Smooth muscle cell (in vitro differentiated cells): ENCODE measurements around the gene ARMC5. TPM values are rescaled to one million over a fixed set of nuclear protein-coding genes. Genes with fewer than 3 reads are reported as not detected.

Experiments
- DNase-seq: peaks from one replicate; lab custom pipeline; 2025; ENCODE audit not compliant: unreplicated experiment; lab: John Stamatoyannopoulos, UW
- H2AFZ ChIP-seq: fragments of 200-600 bp; sonication (generic); 2 replicates; pipeline ENCODE4 v1.6.0; 2016; ENCODE audit warnings: antibody characterized with exemption, low read depth, mild to moderate bottlenecking
- H3F3A ChIP-seq: fragments of 200-600 bp; sonication (generic); 2 replicates; pipeline ENCODE4 v1.6.0; 2017; ENCODE audit warnings: antibody characterized with exemption, low read depth
- H3K27ac ChIP-seq: fragments of 200-600 bp; sonication (generic); 2 replicates; pipeline ENCODE4 v1.5.1; 2016; ENCODE audit warnings: low read depth, mild to moderate bottlenecking
- H3K27me3 ChIP-seq: fragments of 200-600 bp; sonication (generic); 2 replicates; pipeline ENCODE4 v1.6.1; 2016; ENCODE audit warnings: low read depth, mild to moderate bottlenecking
- H3K36me3 ChIP-seq: fragments of 200-600 bp; sonication (generic); 2 replicates; pipeline ENCODE4 v1.5.1; 2016; ENCODE audit warnings: low read depth
- H3K4me1 ChIP-seq: fragments of 200-600 bp; sonication (generic); 2 replicates; pipeline ENCODE4 v1.5.1; 2016; ENCODE audit warnings: low read depth
- H3K4me2 ChIP-seq: fragments of 200-600 bp; sonication (generic); 2 replicates; pipeline ENCODE4 v1.6.0; 2016; ENCODE audit warnings: mild to moderate bottlenecking
- H3K4me3 ChIP-seq: fragments of 200-600 bp; sonication (generic); 2 replicates; pipeline ENCODE4 v1.5.1; 2016; ENCODE audit warnings: mild to moderate bottlenecking
- H3K79me2 ChIP-seq: fragments of 200-600 bp; sonication (generic); 2 replicates; pipeline ENCODE4 v1.6.0; 2016; ENCODE audit warnings: low read depth, mild to moderate bottlenecking
- H3K9ac ChIP-seq: fragments of 200-600 bp; sonication (generic); 2 replicates; pipeline ENCODE4 v1.6.0; 2016; ENCODE audit warnings: low read depth
- H3K9me3 ChIP-seq: fragments of 200-600 bp; sonication (generic); replicated peaks from 2 replicates; pipeline ENCODE4 v1.5.1; 2016; ENCODE audit warnings: low read depth
- H4K20me1 ChIP-seq: fragments of 200-600 bp; sonication (generic); 2 replicates; pipeline ENCODE4 v1.6.0; 2016; ENCODE audit warnings: low read depth
- WGBS: methylation state at CpG from one replicate; pipeline ENCODE4 v1.1.7; 2016; ENCODE audit warnings: low lambda C conversion rate; 5-methylcytosine and 5-hydroxymethylcytosine counted together
- polyA plus RNA-seq: library from polyadenylated mRNA; unstranded; fragments of >200 nt; fragmentation: Nextera tagmentation; extraction: Ambion mirVana; gene quantifications from 2 replicates; pipeline ENCODE4 v1.2.1, GENCODE V29; 2016
- total RNA-seq: library from RNA; depleted of rRNA; stranded (reverse); fragments of >200 nt; gene quantifications from 2 replicates; pipeline ENCODE4 v1.2.3, GENCODE V29; 2014
- TF ChIP-seq, protein P1 (sequence below): fragments of 200-600 bp; sonication (generic); IDR thresholded peaks from 2 replicates; pipeline ENCODE4 v1.5.1; 2017; ENCODE audit warnings: borderline replicate concordance, mild to moderate bottlenecking, antibody characterized with exemption; ENCODE audit not compliant: insufficient read depth, poor library complexity, severe bottlenecking

The ARMC5 gene
- total and polyA plus RNA-seq, 2 experiments from 2014 or later, result 7.0 to 19.6 TPM

DNA sequence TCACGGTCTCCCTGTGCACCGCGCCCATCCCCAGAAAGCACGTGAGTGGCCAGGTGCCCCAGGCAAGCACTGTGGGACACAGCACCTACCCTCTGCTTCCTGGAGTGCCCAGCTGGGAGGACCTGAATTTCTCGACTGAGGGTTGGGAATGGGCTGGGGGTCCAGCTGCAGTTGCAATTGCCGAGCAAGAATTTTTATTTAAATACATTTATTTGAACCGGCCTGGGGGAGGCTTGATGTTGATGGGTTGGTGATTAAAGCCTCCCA is 29.9 kb downstream of the ARMC5 start:
- no peak overlapping the region for H3K4me3 ChIP-seq
- H3K4me1 ChIP-seq, result peaks cover 8% of the 10 kb centered on the region
- no peak overlapping the region for H3K4me2 ChIP-seq
- DNase-seq, result no peak
- TF ChIP-seq, protein P1, sequence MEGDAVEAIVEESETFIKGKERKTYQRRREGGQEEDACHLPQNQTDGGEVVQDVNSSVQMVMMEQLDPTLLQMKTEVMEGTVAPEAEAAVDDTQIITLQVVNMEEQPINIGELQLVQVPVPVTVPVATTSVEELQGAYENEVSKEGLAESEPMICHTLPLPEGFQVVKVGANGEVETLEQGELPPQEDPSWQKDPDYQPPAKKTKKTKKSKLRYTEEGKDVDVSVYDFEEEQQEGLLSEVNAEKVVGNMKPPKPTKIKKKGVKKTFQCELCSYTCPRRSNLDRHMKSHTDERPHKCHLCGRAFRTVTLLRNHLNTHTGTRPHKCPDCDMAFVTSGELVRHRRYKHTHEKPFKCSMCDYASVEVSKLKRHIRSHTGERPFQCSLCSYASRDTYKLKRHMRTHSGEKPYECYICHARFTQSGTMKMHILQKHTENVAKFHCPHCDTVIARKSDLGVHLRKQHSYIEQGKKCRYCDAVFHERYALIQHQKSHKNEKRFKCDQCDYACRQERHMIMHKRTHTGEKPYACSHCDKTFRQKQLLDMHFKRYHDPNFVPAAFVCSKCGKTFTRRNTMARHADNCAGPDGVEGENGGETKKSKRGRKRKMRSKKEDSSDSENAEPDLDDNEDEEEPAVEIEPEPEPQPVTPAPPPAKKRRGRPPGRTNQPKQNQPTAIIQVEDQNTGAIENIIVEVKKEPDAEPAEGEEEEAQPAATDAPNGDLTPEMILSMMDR, result no peak
- H4K20me1 ChIP-seq, result peaks cover 6% of the 10 kb centered on the region
- no peaks in the 10 kb centered on the region for H3K9me3 ChIP-seq
- H3K79me2 ChIP-seq, result no peaks in the 10 kb centered on the region
- H2AFZ ChIP-seq, result no peak overlapping the region
- peaks cover 32% of the 10 kb centered on the region for H3K27me3 ChIP-seq
- WGBS, result 93% methylated on average over 7 of the region's 7 CpGs
- H3K27ac ChIP-seq, result no peak overlapping the region
- no peak overlapping the region for H3K9ac ChIP-seq
- no peaks in the 10 kb centered on the region for H3K36me3 ChIP-seq
- no peaks in the 10 kb centered on the region for H3F3A ChIP-seq

DNA sequence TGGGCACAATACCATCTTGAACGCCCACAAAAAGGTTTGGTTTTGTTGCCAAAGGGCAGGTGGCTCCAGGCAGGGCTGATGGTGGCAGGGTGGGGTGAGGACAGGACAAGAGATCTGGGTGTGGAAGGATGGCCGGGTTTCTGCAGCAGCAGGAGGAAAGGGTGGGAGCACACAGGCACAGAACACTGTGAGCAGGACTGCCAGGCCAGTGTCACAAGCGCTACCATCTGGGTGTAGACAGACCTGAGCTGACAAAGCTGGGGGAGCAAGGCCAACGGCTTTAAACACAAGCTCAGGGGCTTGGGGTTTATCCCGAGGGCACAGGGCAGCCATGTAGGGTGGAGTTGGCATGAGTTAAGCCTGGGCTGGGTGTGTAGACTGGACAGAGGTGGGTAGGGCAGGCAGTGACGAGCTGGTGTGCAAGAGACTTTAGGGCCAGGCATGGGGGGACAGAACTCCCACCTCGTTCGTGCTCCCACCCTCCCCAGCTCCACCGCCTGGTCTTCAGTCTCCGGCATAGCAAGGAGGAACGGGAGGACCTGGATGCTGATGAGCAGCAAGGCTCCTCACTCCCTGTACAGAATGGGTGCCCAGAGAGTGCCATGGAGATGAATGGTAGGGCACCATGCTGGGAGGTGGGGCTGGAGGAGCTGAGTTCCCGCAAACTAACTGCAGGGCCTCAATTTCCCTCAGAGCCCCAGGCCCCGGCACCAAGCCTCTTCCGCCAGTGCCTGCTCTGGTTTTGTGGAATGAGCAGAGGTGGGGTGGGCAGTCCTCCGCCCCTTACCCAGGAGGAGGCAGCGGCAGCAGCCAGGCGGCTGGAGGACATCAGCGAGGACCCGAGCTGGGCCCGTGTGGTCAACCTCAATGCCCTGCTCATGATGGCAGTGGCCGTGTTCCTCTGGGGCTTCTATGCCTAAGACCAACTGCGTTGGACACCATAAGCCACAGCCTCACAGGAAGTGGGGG is 30.6 kb downstream of the ARMC5 start:
- Histone ChIP-seq H3K27me3 (peaks cover 32% of the 10 kb centered on the region), H3K79me2 (no peaks in the 10 kb centered on the region), H3K4me2 (no peak overlapping the region), H3K27ac (no peak overlapping the region), H3K4me1 (peaks cover 8% of the 10 kb centered on the region), H3K9me3 (no peaks in the 10 kb centered on the region), H3K9ac (no peak overlapping the region), H3F3A (no peaks in the 10 kb centered on the region), H4K20me1 (peaks cover 6% of the 10 kb centered on the region), H2AFZ (no peak overlapping the region), H3K4me3 (no peak overlapping the region), H3K36me3 (no peaks in the 10 kb centered on the region)
- TF ChIP-seq, protein P1, result no peak
- 96% methylated on average over 21 of the region's 22 CpGs for WGBS
- no peak for DNase-seq

DNA sequence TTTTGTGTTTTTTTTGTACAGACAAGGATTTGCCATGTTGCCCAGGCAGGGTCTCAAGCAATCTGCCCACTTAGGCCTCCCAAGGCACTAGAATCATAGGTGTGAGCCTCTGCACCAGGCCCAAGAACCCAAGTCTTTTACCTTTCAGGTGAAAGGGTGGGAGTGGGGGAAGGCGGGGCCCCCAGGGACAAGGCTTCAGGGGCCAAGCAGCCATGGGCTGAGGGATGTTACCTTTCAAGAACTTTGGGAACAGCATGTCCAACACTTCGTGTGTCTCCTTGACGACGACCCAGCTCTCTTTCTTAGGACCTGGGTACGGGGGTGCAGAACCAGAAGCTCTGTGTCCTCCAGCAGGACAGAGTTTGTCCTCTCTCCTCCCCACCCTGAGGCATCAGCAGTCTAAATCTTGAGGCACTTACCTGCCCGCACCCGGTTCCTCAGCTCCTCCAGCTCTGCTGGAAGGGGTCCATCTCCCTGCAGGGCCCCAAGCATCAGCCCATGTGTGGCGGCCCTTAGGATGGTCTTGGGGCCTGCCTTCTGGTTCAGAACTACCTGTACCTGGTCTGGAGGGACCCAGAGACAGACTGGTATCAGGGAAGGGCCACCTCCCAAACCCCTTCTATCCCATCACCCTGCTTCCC is 32.6 kb downstream of the ARMC5 start:
- H3K27me3 ChIP-seq, result peaks cover 14% of the 10 kb centered on the region
- TF ChIP-seq, protein P1, result no peak
- H3K36me3 ChIP-seq, result no peaks in the 10 kb centered on the region
- no peak overlapping the region for H3K4me2 ChIP-seq
- no peaks in the 10 kb centered on the region for H3K9me3 ChIP-seq
- no peak overlapping the region for H2AFZ ChIP-seq
- H4K20me1 ChIP-seq, result peaks cover 6% of the 10 kb centered on the region
- no peak for DNase-seq
- H3F3A ChIP-seq, result no peaks in the 10 kb centered on the region
- 98% methylated on average over 8 of the region's 8 CpGs for WGBS
- H3K4me3 ChIP-seq, result no peak overlapping the region
- H3K27ac ChIP-seq, result no peak overlapping the region
- no peak overlapping the region for H3K9ac ChIP-seq
- peaks cover 8% of the 10 kb centered on the region for H3K4me1 ChIP-seq
- H3K79me2 ChIP-seq, result no peaks in the 10 kb centered on the region
